ENCODE measurements around the gene PRR3. TPM values are rescaled to one million over a fixed set of nuclear protein-coding genes. Genes with fewer than 3 reads are reported as not detected.

PRR3 gene
- total and polyA plus RNA-seq, 9 of the 15 experiments (the other 6 are each of a cell fraction or from before 2014, with no cell fraction given), result 23.5 to 59.6 (median 28.8) TPM

GRCh38 chr6:30556906-30557682 is at the start of gene PRR3 (continued):
- TF ChIP-seq, protein P1, sequence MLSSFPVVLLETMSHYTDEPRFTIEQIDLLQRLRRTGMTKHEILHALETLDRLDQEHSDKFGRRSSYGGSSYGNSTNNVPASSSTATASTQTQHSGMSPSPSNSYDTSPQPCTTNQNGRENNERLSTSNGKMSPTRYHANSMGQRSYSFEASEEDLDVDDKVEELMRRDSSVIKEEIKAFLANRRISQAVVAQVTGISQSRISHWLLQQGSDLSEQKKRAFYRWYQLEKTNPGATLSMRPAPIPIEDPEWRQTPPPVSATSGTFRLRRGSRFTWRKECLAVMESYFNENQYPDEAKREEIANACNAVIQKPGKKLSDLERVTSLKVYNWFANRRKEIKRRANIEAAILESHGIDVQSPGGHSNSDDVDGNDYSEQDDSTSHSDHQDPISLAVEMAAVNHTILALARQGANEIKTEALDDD (IDR thresholded peaks at IDR 0.05), result no peak
- TF ChIP-seq MXI1 (IDR thresholded peaks at IDR 0.05; ENCODE audit: low read depth, low read length) (peak; percentile 72; the same call in 1 of the 2 replicates), PTTG1 (tag; IDR thresholded peaks at IDR 0.05; ENCODE audit: low read depth) (no peak), BCL6 (CRISPR knock-in tag; IDR thresholded peaks at IDR 0.05) (no peak), MYC (IDR thresholded peaks at IDR 0.05; ENCODE audit: low read depth, low read length) (peak; percentile 100), MYC (CRISPR knock-in tag; IDR thresholded peaks at IDR 0.05; ENCODE audit: borderline replicate concordance, low read depth) (peak; percentile 96), RBBP5 (IDR thresholded peaks at IDR 0.05; ENCODE audit: borderline replicate concordance, insufficient read depth, low read length, poor library complexity, severe bottlenecking) (peak; percentile 95), KDM1A (IDR thresholded peaks at IDR 0.05) (peak in 1 of 2 experiments; percentile 38; a peak in 1 of 4 replicates), ZNF224 (CRISPR knock-in tag; IDR thresholded peaks at IDR 0.05) (peak; percentile 74), ZBED1 (IDR thresholded peaks at IDR 0.05) (no peak), ZNF764 (CRISPR knock-in tag; IDR thresholded peaks at IDR 0.05; ENCODE audit: low read depth) (no peak), HINFP (tag; conservative IDR thresholded peaks at IDR 0.05; ENCODE audit: low read depth) (no peak), NCOR1 (IDR thresholded peaks at IDR 0.05) (peak; percentile 51; the same call in 1 of the 2 replicates), ARID3B (CRISPR knock-in tag; IDR thresholded peaks at IDR 0.05; ENCODE audit: borderline replicate concordance) (0 out of 2 replicates have a peak, but pooled peaks have one; percentile 21), NR2C1 (IDR thresholded peaks at IDR 0.05) (peak; percentile 97), NR2C1 (tag; IDR thresholded peaks at IDR 0.05) (peak; percentile 97), SMARCA5 (IDR thresholded peaks at IDR 0.05) (peak; percentile 93), CEBPG (CRISPR knock-in tag; IDR thresholded peaks at IDR 0.05) (no peak), CEBPG (tag; conservative IDR thresholded peaks at IDR 0.05 in 1 of 2, IDR thresholded peaks at IDR 0.05 in 1 of 2) (no peak), MED1 (CRISPR knock-in tag; IDR thresholded peaks at IDR 0.05; ENCODE audit: borderline replicate concordance) (no peak), EP300 (IDR thresholded peaks at IDR 0.05; ENCODE audit: low read length) (peak; percentile 57), PCBP1 (IDR thresholded peaks at IDR 0.05; ENCODE audit: low read depth, low read length, poor library complexity, severe bottlenecking) (peak; percentile 12), HDAC6 (IDR thresholded peaks at IDR 0.05; ENCODE audit: low read depth, low read length) (no peak)
- TF ChIP-seq, protein P2, sequence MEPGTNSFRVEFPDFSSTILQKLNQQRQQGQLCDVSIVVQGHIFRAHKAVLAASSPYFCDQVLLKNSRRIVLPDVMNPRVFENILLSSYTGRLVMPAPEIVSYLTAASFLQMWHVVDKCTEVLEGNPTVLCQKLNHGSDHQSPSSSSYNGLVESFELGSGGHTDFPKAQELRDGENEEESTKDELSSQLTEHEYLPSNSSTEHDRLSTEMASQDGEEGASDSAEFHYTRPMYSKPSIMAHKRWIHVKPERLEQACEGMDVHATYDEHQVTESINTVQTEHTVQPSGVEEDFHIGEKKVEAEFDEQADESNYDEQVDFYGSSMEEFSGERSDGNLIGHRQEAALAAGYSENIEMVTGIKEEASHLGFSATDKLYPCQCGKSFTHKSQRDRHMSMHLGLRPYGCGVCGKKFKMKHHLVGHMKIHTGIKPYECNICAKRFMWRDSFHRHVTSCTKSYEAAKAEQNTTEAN (CRISPR knock-in tag; IDR thresholded peaks at IDR 0.05), result peak; percentile 73; the same call in 1 of the 2 replicates
